ACC112 (cell line): ENCODE results near the gene PSORS1C2.
"Not testable (repeated sequence)": the region's sequence is repeated elsewhere in the genome, so short reads cannot be mapped to it uniquely, and the experiment has no call there.

Source experiments
- H2AFZ ChIP-seq: fragments of 200-600 bp; sonication (generic); one replicate; pipeline ENCODE4 v1.6.0; 2017; ENCODE audit warnings: antibody characterized with exemption, low read length; ENCODE audit not compliant: unreplicated experiment
- H3K27ac ChIP-seq: fragments of 200-600 bp; sonication (generic); 2 replicates; pipeline ENCODE4 v1.5.1; 2014; ENCODE audit warnings: low read depth, mild to moderate bottlenecking, antibody characterized with exemption, low read length, moderate library complexity
- H3K27me3 ChIP-seq: fragments of 200-600 bp; sonication (generic); 2 replicates; pipeline ENCODE4 v1.6.1; 2014; ENCODE audit warnings: mild to moderate bottlenecking, antibody characterized with exemption, low read length, moderate library complexity, mixed read lengths; ENCODE audit not compliant: insufficient read depth
- H3K36me3 ChIP-seq: fragments of 200-600 bp; sonication (generic); 2 replicates; pipeline ENCODE4 v1.6.1; 2016; ENCODE audit warnings: mild to moderate bottlenecking, antibody characterized with exemption, low read length, moderate library complexity, mixed read lengths; ENCODE audit not compliant: insufficient read depth
- H3K4me1 ChIP-seq: fragments of 200-600 bp; sonication (generic); one replicate; pipeline ENCODE4 v1.6.1; 2016; ENCODE audit warnings: low read length, mixed read lengths; ENCODE audit not compliant: insufficient read depth, unreplicated experiment, control insufficient read depth
- H3K4me3 ChIP-seq: fragments of 200-600 bp; sonication (generic); 2 replicates; pipeline ENCODE4 v1.5.1; 2014; ENCODE audit warnings: mild to moderate bottlenecking, low read depth, low read length
- H3K79me2 ChIP-seq: fragments of 200-600 bp; sonication (generic); one replicate; pipeline ENCODE4 v1.6.0; 2016; ENCODE audit warnings: low read length; ENCODE audit not compliant: control insufficient read depth, unreplicated experiment, insufficient read depth

Gene PSORS1C2

GRCh38 chr6:31138982-31139381 is at the start of gene PSORS1C2:
TSS of gene PSORS1C2 (minus strand) at chr6:31139066. CDS start at chr6:31139026, 40 bp downstream.
- Histone ChIP-seq H2AFZ (no peak within 1 kb of the TSS), H3K27me3 (no peaks in the 10 kb centered on the region), H3K27ac (no peak within 1 kb of the TSS), H3K4me3 (peak within 1 kb of the TSS; percentile 49), H3K79me2 (no peaks in the 10 kb centered on the region), H3K4me1 (peaks cover 12% of the 10 kb centered on the region), H3K36me3 (no peaks in the 10 kb centered on the region)

- no peak overlapping the region for H2AFZ ChIP-seq
- H3K27ac ChIP-seq: no peak overlapping the region
- H3K4me1 ChIP-seq: peaks cover 4% of the 10 kb centered on the region
- no peaks in the 10 kb centered on the region for H3K27me3 ChIP-seq
- no peaks in the 10 kb centered on the region for H3K36me3 ChIP-seq
- no peak overlapping the region for H3K4me3 ChIP-seq
- H3K79me2 ChIP-seq: peaks cover 20% of the 10 kb centered on the region
Observed at GRCh38 chr6:31187780-31188194, 48.9 kb upstream of the PSORS1C2 start.

- Histone ChIP-seq H3K4me1 (peaks cover 4% of the 10 kb centered on the region), H3K79me2 (peaks cover 27% of the 10 kb centered on the region), H3K27ac (peak overlapping the region; percentile 82), H3K4me3 (peak overlapping the region; percentile 80), H3K27me3 (no peaks in the 10 kb centered on the region), H3K36me3 (no peaks in the 10 kb centered on the region), H2AFZ (peak overlapping the region; percentile 87)
Observed at GRCh38 chr6:31186052-31186734, 47.3 kb upstream of the PSORS1C2 start.

GRCh38 chr6:31185695-31186051 is 46.8 kb upstream of the PSORS1C2 start:
- Histone ChIP-seq H3K4me3 (peak overlapping the region; percentile 80), H3K27ac (peak overlapping the region; percentile 82), H3K79me2 (peaks cover 29% of the 10 kb centered on the region), H2AFZ (peak overlapping the region; percentile 24)
- H3K36me3 ChIP-seq, H3K27me3 ChIP-seq, H3K4me1 ChIP-seq: not testable (repeated sequence)

GRCh38 chr6:31183859-31184258 is 45.0 kb upstream of the PSORS1C2 start:
- not testable (repeated sequence) for H3K27me3 ChIP-seq, H2AFZ ChIP-seq, H3K4me1 ChIP-seq, H3K27ac ChIP-seq, H3K36me3 ChIP-seq
- H3K79me2 ChIP-seq: peaks cover 34% of the 10 kb centered on the region
- peak overlapping the region; percentile 21; the same call in 1 of the 2 replicates for H3K4me3 ChIP-seq

GRCh38 chr6:31183287-31183686 is 44.4 kb upstream of the PSORS1C2 start:
- H3K27ac ChIP-seq, H3K27me3 ChIP-seq, H2AFZ ChIP-seq, H3K36me3 ChIP-seq, H3K4me3 ChIP-seq, H3K4me1 ChIP-seq: not testable (repeated sequence)
- peaks cover 34% of the 10 kb centered on the region for H3K79me2 ChIP-seq

GRCh38 chr6:31180500-31180899 is 41.6 kb upstream of the PSORS1C2 start:
- Histone ChIP-seq H3K36me3 (no peaks in the 10 kb centered on the region; the same call in 1 of the 2 replicates), H3K4me1 (peaks cover 14% of the 10 kb centered on the region), H3K4me3 (peak overlapping the region; percentile 49), H3K79me2 (peaks cover 34% of the 10 kb centered on the region), H2AFZ (no peak overlapping the region), H3K27me3 (no peaks in the 10 kb centered on the region), H3K27ac (no peak overlapping the region)

GRCh38 chr6:31179896-31180295 is 41.0 kb upstream of the PSORS1C2 start:
- Histone ChIP-seq H3K27me3 (no peaks in the 10 kb centered on the region), H3K27ac (no peak overlapping the region), H3K4me3 (peak overlapping the region; percentile 49), H3K79me2 (peaks cover 31% of the 10 kb centered on the region), H2AFZ (no peak overlapping the region), H3K4me1 (peaks cover 15% of the 10 kb centered on the region), H3K36me3 (no peaks in the 10 kb centered on the region; the same call in 1 of the 2 replicates)

- H3K27ac ChIP-seq: no peak overlapping the region
- H3K27me3 ChIP-seq: no peaks in the 10 kb centered on the region
- peaks cover 15% of the 10 kb centered on the region for H3K4me1 ChIP-seq
- no peaks in the 10 kb centered on the region; the same call in 1 of the 2 replicates for H3K36me3 ChIP-seq
- no peak overlapping the region for H3K4me3 ChIP-seq
- H2AFZ ChIP-seq: no peak overlapping the region
- H3K79me2 ChIP-seq: peaks cover 26% of the 10 kb centered on the region
Observed at GRCh38 chr6:31179042-31179386, 40.1 kb upstream of the PSORS1C2 start.

- no peak overlapping the region for H2AFZ ChIP-seq
- no peaks in the 10 kb centered on the region; the same call in 1 of the 2 replicates for H3K36me3 ChIP-seq
- H3K79me2 ChIP-seq: peaks cover 21% of the 10 kb centered on the region
- H3K4me3 ChIP-seq: no peak overlapping the region
- peaks cover 20% of the 10 kb centered on the region for H3K4me1 ChIP-seq
- H3K27ac ChIP-seq: no peak overlapping the region
- H3K27me3 ChIP-seq: no peaks in the 10 kb centered on the region
Observed at GRCh38 chr6:31178143-31179041, 39.5 kb upstream of the PSORS1C2 start.
